ENCODE measurements around the gene PRMT1.

DNA sequence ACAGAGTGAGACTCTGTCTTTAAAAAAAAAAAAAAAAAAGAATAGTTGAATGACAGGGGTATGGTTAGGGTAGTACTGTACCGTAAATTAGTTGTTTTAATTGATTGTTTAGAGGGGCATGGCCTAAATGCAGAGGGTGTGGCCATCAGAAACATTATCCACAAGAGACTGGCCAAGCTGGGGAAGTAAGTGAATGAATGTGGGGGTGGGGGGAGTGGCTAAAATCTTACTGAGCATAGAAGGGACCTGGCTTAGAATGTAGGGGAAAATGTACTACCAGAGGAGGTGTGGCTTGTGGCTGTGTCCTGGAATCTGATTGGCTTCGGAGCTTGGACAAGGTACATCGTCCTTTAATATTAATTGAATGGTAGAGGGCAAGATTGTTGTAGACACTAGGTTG lies 7.6 kb upstream of the PRMT1 start:
- TF ChIP-seq, protein P1, sequence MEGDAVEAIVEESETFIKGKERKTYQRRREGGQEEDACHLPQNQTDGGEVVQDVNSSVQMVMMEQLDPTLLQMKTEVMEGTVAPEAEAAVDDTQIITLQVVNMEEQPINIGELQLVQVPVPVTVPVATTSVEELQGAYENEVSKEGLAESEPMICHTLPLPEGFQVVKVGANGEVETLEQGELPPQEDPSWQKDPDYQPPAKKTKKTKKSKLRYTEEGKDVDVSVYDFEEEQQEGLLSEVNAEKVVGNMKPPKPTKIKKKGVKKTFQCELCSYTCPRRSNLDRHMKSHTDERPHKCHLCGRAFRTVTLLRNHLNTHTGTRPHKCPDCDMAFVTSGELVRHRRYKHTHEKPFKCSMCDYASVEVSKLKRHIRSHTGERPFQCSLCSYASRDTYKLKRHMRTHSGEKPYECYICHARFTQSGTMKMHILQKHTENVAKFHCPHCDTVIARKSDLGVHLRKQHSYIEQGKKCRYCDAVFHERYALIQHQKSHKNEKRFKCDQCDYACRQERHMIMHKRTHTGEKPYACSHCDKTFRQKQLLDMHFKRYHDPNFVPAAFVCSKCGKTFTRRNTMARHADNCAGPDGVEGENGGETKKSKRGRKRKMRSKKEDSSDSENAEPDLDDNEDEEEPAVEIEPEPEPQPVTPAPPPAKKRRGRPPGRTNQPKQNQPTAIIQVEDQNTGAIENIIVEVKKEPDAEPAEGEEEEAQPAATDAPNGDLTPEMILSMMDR (IDR thresholded peaks at IDR 0.05): no peak
- no peak for TF ChIP-seq SIN3A (IDR thresholded peaks at IDR 0.05; ENCODE audit: borderline replicate concordance, insufficient read depth, low read depth, low read length)
- no peak for TF ChIP-seq POLR2AphosphoS5 (IDR thresholded peaks at IDR 0.05; ENCODE audit: low read depth, low read length)
